Measurements from ENCODE around the gene SPSB4.

GRCh38 chr3:141050576-141051442 lies at the start of gene SPSB4:
- TF ChIP-seq POLR2AphosphoS5 (IDR thresholded peaks at IDR 0.05; ENCODE audit: borderline replicate concordance, low read depth, low read length) (no peak), EZH2 (IDR thresholded peaks at IDR 0.05) (no peak), FOXP2 (optimal IDR thresholded peaks at IDR 0.05; ENCODE audit: control extremely low read depth, extremely low read length, insufficient read depth) (no peak)
